Prostate gland (tissue), 2 donors: ENCODE data around the gene DDOST.
"Not testable (repeated sequence)": the region's sequence is repeated elsewhere in the genome, so short reads cannot be mapped to it uniquely, and the experiment has no call there.

Experiments used
- CTCF ChIP-seq, 4 experiments: fragments of 200-600 bp in 2 of 4; fragments of 450-650 bp in 2 of 4; sonication (generic) in 2 of 4; IDR thresholded peaks; 1 replicate in 3 of 4; 2 replicates in 1 of 4; pipeline ENCODE4 v1.5.1; 2016 to 2019; ENCODE audit warnings: antibody characterized with exemption in 4 of 4, mild to moderate bottlenecking in 2 of 4, moderate library complexity in 2 of 4
- POLR2AphosphoS5 ChIP-seq: sonication (generic); formaldehyde crosslinking; IDR thresholded peaks from one replicate; pipeline ENCODE4 v1.6.1; 2017; ENCODE audit warnings: antibody characterized with exemption

DNA sequence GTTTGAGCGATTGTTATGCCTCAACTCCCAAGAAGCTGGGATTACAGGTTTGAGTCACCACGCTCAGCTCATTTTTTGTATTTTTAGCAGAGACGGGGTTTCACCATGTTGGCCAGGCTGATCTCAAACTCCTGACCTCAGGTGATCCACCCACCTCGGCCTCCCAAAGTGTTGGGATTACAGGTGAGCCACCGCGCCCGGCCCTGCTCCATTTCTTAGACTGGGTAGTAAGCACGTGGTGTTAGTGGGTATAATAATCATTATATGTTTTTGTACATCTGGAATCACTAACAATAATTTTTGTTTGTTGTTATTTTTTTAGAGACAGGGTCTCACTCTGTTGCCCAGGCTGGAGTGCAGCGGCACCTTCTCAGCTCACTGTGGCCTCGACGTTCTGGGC lies 12.5 kb upstream of the DDOST start:
- not testable (repeated sequence) for TF ChIP-seq CTCF (IDR thresholded peaks at IDR 0.05); POLR2AphosphoS5
